Medulla oblongata (tissue), 1 donor: Measurements from ENCODE around the gene SPTBN1.

Experiments used
- DNase-seq: peaks from one replicate; pipeline ENCODE4 v3.0.0-alpha.2; 2015; ENCODE audit errors: extremely low spot score

SPTBN1 gene

GRCh38 chr2:54434229-54434628 is 21.9 kb upstream of the SPTBN1 start:
- DNase-seq = no peak

DNA sequence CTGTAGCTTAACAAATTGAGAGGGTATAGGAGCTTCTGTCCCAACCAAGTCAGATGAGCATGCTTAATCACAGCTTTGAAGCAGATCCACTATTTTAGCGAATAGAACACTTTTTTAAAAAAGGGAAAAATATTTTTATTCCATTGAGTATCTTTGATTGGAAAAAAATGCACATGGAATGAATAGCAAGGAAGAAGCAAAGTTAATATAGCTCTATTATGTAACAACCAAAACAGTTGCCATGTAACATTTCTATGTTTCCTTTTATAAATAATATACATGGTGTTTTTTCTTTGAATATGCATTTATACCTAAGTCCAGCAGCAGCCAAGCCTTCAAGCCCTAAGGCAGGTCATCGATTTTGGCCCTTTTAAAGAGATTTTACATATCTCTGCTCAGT is 21.4 kb upstream of the SPTBN1 start:
- DNase-seq = no peak

- no peak for DNase-seq
Measured at GRCh38 chr2:54435325-54436226, 20.6 kb upstream of the SPTBN1 start.

DNA sequence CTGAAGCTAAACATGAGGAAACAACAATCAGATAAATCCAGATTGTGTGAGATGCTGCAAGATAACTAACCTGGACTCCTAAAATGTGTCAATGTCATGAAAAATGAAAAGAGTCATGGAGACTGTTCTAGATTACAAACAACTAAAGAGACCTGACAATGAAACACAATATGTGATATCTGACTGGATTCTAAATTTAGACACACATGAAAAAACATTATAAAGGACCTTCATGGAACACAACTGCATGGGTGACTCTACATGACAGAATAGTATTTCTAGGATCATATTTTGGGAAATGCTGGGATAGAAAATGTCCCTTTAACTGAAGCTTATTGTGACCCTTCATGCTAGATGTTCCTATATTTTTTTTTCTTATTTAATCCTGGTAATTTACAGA is 18.5 kb upstream of the SPTBN1 start:
- DNase-seq = no peak

DNA sequence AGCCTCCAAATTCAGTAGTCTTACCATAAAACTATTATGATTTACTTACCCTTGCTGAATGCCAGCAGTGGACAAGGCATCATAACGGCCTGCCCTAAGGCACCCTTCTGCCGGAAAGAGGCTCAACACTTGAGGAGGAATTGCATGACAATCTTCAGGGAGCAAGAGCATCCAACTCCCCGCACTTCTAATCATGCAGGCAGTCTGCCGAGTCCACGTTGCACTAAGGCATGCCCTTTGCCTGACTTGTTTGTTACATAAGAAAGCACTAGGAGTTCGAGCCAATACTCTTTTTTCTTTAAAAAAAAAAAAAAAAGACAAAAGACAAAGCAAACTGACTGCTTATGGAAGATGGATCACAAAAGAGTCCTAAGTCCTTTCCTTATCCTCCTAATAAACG is 17.9 kb upstream of the SPTBN1 start:
- peak; percentile 39 for DNase-seq

DNA sequence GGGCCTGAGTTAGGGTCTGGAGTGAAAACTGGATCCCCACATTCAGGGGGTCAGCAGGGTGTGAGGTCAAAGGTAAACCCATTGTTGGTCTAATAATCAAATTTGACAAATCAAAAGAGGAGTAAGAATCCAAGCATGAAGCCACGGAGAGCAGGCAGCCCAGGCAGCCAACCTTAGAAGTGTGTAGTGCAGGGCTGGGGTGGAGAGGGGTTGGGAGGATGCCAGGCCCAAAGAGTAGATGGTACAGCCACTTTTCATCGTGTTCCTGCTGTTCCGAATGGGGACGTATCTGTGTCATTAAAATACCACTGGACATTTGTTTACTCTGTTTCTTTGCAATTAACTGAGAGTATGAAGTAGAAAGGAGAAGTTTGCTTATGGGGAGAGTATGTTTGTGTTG is 16.5 kb upstream of the SPTBN1 start:
- DNase-seq = no peak

DNA sequence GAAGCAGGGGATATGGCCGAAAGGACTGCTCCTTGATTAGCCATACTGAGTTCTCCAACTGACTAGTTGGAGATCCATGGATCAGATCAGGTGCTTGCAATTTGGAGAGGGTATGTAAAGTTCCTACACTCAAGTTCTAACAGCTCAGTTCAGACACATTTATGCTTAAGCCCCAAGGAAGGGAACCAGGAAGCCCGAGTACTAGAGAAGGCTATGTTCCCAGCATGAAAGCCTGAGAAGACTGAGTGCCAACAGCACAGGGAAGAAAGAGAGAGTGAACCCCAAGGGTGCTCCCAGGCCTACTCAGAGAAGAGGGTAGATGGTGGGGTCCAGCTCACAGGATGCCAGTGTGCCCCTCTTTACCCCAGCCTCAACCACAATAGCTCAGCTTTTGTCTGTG is 16.1 kb upstream of the SPTBN1 start:
- DNase-seq = no peak

DNA sequence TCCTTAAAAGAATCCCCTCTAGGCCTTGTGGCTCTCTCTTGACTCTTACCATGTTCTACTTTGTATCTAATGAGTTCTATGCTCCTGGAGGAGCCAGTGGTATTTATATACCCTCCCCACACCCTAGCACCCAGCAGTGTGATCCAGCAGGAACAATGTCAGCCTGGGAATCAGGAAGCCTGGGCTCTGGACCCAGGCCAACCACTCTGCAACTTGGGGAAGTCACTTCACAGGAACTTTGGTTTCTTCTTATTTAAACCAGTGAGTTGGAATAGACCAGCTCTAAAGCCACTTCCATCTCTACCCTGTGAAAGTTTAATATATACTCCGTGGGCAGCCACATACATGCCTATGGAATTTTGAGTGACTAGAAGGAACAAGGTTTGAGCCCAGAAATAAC is 11.6 kb upstream of the SPTBN1 start:
- DNase-seq = no peak

- DNase-seq = no peak
Measured at GRCh38 chr2:54446122-54446521, 10.0 kb upstream of the SPTBN1 start.

GRCh38 chr2:54446625-54447024 is 9.5 kb upstream of the SPTBN1 start:
- DNase-seq = no peak

DNA sequence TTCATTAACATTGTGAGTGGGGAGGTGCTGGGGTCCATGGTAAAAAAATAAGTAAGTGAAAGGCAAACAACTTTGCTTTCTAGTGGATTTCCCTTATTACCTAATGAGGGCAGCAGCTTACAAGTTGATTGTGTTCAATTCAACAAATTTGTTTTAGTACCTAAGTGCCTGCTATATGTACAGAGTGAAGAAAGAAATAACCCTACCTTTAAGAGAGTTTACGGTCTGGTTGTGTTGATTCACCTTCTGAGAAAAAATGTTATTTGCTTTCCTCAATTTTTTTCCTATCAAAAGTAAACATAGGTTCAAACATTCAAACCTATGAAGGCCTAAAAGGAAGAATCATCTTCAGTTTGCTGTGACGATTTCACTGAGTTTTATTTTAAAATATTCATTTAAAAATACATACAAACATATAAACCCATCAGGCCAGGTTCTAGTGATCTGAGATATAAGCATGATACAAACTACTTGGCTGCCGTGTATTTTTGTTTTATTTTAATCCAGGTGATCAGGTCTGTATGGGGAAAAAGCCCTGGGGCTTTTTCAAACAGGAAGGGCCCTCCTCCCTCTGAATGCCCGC is 1.5 kb upstream of the SPTBN1 start:
- DNase-seq = peak; percentile 45

GRCh38 chr2:54455131-54455562 is 980 bp upstream of the SPTBN1 start:
- peak; percentile 69 for DNase-seq

GRCh38 chr2:54456362-54456611 is 160 bp downstream of the SPTBN1 start:
- peak; percentile 48 for DNase-seq

DNA sequence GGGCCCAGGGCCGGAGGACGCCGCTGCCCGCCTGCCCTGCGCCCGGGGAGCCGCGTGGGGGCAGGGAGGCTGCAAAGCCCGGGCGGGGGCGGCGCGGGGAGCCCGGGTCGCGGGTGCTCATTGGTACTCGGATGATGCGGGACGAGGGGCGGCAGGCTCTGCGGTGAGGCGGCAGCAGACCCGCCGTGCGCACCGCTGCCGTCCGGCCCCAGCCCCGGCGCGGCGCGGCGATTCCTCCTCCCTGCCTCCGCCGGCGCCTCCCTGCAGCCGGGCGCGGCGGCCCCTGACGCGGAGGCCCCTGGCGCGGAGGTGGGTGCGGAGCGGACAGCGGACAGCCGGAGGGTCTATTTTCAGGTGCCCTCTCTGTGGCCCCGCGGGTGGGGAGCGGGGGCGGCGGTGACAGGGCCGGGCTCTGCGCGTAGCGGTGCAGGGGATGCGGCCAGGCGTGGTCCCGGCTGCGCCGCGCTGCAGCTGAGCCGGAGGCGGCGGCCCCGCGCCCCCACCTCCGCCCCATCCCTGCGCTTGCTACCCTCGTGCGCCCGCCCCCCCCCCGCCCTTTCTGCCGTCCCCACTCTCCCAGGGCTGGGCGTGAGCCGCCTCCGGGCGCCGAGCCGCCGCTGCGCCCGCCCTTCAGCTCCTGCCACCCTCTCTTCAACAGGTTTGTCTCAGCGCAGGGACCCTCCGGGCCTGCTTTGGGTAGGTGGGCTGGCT is 640 bp downstream of the SPTBN1 start:
- DNase-seq = peak; percentile 51

- DNase-seq = peak; percentile 33
Measured at GRCh38 chr2:54457323-54458023, 1.3 kb downstream of the SPTBN1 start.

DNA sequence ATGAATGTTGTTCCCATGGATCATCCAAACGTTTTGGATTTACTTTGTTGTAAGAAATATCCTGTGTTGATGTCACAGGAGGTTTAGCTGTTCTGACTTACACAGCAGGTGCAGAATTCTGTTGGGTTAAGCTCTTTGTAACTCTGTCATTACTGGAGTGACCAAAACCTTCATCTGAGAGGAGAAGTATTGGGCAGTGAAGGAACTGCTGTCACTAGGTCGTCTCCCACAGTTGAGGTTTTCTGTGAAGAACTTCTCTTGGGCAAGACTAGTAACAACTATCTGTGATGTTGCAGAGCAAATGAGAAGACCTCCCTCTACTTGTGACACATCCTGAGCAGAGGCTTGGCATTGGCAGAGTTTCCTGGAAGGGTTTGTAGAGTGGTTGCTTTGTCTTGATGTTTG is 2.9 kb downstream of the SPTBN1 start:
- peak; percentile 56 for DNase-seq

DNA sequence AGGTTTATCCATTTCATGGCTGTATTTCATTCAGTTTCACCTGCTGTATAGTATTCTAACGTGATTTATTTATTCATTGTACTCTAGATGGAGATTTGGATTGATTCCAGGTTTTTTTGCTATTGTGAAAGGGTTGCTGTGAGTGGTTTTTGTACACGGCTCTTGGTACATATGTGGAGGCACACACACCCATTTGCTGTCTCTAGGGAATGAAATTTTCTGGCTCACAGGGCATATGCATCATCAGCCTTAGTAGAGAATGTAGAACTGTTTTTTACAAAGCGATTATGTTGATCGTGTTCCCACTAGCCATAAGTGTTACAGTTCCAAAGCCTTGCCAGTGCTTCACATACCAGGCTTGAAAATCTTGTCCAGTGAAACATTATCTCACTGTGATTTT is 5.1 kb downstream of the SPTBN1 start:
- no peak for DNase-seq

- no peak for DNase-seq
Measured at GRCh38 chr2:54464341-54464740, 8.2 kb downstream of the SPTBN1 start.

DNA sequence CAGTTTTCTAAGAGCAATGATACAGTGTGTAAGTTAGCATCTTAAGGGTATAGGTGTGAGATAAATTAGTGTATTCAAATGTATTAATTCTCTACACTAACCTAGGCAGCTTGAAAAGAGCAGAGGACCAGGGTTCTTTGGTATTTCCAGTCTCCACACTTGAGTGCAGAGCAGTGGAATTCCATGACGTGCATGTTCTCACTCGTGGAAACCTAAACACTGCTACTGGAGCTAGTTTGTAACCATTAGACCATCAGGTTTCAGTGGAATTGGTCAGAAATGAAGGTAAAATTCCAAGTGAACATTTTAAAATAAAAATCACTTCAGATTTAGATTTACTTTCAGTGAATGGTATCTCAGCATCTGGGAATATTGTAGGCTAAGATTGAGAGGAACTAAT is 9.0 kb downstream of the SPTBN1 start:
- no peak for DNase-seq

GRCh38 chr2:54466870-54467269 is 10.7 kb downstream of the SPTBN1 start:
- DNase-seq = peak; percentile 65

GRCh38 chr2:54468673-54469072 is 12.5 kb downstream of the SPTBN1 start:
- no peak for DNase-seq

DNA sequence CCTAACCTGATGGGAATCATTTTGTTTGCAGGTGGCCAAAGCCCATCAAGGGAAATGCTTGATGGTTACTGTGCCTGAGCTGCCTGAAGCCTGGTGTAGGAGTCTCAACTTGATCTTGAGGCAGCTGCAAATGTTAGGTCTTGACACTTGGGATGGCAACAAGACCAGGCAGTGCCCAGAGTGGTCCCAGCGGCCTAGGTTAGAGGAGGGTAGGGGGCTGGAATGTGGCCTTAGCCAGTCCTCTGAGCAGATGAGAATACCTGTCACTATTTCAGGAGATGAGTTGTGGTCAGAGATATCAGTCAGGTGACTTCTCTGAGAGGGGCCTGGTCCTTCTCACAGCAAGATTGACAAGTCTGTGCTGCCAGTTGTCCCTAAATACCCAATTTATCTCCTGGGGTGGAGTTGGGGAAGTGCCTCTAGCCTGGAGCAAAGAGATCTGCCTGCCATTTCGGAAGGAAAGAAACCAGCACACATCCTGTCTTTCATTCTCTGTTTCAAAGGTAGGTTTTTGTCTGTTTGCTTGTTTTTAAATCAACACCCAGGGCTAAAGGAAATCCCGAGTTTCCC is 13.4 kb downstream of the SPTBN1 start:
- no peak for DNase-seq
